Gastrocnemius medialis (tissue), 4 donors: ENCODE measurements around the gene ZC3H11A.

Source experiments
- POLR2A ChIP-seq, 2 donors: fragments of 450-650 bp; IDR thresholded peaks; one replicate each; pipeline ENCODE4 v1.6.1; 2017; ENCODE audit warnings: antibody characterized with exemption in 2 of 2, mild to moderate bottlenecking in 2 of 2, moderate library complexity in 2 of 2
- TF ChIP-seq, protein P1 (sequence below), 5 experiments: fragments of 450-650 bp in 3 of 5; fragments of 200-600 bp in 2 of 5; sonication (generic) in 2 of 5; IDR thresholded peaks in 4 of 5; conservative IDR thresholded peaks in 1 of 5; 1 replicate in 4 of 5; 2 replicates in 1 of 5; pipeline ENCODE4 v1.5.1; 2016 to 2019; ENCODE audit warnings: antibody characterized with exemption in 5 of 5, mild to moderate bottlenecking in 3 of 5, moderate library complexity in 3 of 5

DNA sequence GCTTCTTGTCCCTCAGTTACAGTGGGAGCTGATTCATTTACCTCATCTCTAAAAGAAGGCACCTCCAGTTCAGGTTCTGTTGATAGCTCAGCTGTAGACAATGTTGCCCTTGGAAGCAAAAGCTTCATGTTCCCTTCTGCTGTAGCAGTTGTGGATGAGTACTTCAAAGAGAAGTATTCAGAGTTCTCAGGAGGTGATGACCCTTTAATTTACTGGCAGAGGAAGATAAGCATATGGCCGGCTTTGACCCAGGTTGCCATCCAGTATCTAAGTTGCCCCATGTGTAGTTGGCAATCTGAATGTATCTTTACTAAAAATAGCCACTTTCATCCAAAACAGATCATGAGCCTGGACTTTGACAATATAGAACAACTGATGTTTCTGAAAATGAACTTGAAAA lies 4.5 kb downstream of the ZC3H11A start:
- TF ChIP-seq POLR2A (IDR thresholded peaks at IDR 0.05), result no peak
- TF ChIP-seq, protein P1, sequence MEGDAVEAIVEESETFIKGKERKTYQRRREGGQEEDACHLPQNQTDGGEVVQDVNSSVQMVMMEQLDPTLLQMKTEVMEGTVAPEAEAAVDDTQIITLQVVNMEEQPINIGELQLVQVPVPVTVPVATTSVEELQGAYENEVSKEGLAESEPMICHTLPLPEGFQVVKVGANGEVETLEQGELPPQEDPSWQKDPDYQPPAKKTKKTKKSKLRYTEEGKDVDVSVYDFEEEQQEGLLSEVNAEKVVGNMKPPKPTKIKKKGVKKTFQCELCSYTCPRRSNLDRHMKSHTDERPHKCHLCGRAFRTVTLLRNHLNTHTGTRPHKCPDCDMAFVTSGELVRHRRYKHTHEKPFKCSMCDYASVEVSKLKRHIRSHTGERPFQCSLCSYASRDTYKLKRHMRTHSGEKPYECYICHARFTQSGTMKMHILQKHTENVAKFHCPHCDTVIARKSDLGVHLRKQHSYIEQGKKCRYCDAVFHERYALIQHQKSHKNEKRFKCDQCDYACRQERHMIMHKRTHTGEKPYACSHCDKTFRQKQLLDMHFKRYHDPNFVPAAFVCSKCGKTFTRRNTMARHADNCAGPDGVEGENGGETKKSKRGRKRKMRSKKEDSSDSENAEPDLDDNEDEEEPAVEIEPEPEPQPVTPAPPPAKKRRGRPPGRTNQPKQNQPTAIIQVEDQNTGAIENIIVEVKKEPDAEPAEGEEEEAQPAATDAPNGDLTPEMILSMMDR (IDR thresholded peaks at IDR 0.05 in 4 of 5, conservative IDR thresholded peaks at IDR 0.05 in 1 of 5), result no peak
